ENCODE measurements around the gene ENO2. TPM values are rescaled to one million over a fixed set of nuclear protein-coding genes. Genes with fewer than 3 reads are reported as not detected.
A peak's percentile ranks its signal among the peaks of the same experiment; 100 is the strongest.

Gene ENO2
- total RNA-seq, 2 experiments from 2014 or later, result 85.6 to 103 TPM

- no peaks in the 10 kb centered on the region for H3K9me3 ChIP-seq (ENCODE audit: control insufficient read depth in 1 of 2, insufficient read depth in 1 of 2, low read length in 2 of 2)
- ATAC-seq (ENCODE audit: poor library complexity) (no peak), DNase-seq (no peak)
- peaks cover 67% of the 10 kb centered on the region for H3K36me3 ChIP-seq (ENCODE audit: insufficient read depth, low read length)
- peaks cover 94% of the 10 kb centered on the region for H3K4me1 ChIP-seq (ENCODE audit: insufficient read depth, low read length)
- Mint-ChIP-seq H3K9me3 (no peaks in the 10 kb centered on the region), H3K36me3 (ENCODE audit: low read depth) (peaks cover 91% of the 10 kb centered on the region), H3K4me1 (ENCODE audit: low read depth) (peaks cover 87% of the 10 kb centered on the region), H3K27me3 (no peaks in the 10 kb centered on the region), H3K27ac (peak overlapping the region; percentile 97), H3K4me3 (peak overlapping the region; percentile 100)
- intact Hi-C loops (cut with DNase I, micrococcal nuclease), result no loop called here
- H3K27me3 ChIP-seq (ENCODE audit: control insufficient read depth in 1 of 2, insufficient read depth in 2 of 2, low read length in 2 of 2), result no peaks in the 10 kb centered on the region
- TF ChIP-seq, protein P1, sequence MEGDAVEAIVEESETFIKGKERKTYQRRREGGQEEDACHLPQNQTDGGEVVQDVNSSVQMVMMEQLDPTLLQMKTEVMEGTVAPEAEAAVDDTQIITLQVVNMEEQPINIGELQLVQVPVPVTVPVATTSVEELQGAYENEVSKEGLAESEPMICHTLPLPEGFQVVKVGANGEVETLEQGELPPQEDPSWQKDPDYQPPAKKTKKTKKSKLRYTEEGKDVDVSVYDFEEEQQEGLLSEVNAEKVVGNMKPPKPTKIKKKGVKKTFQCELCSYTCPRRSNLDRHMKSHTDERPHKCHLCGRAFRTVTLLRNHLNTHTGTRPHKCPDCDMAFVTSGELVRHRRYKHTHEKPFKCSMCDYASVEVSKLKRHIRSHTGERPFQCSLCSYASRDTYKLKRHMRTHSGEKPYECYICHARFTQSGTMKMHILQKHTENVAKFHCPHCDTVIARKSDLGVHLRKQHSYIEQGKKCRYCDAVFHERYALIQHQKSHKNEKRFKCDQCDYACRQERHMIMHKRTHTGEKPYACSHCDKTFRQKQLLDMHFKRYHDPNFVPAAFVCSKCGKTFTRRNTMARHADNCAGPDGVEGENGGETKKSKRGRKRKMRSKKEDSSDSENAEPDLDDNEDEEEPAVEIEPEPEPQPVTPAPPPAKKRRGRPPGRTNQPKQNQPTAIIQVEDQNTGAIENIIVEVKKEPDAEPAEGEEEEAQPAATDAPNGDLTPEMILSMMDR (IDR thresholded peaks at IDR 0.05), result no peak
- peak overlapping the region; percentile 98 for H3K4me3 ChIP-seq (ENCODE audit: low read length)
- ChIA-PET CTCF (interaction anchor here (1.4 to 13.3 kb wide), 3 partner anchors 8 to 65 kb away, joined by 3 to 324 read pairs (median 4); partner anchors contain the start of genes C12orf57, PTPN6 and RNU7-1), POLR2A (interaction anchor here (1.6 to 16.4 kb wide), 3 partner anchors 8 to 9 kb away, joined by 5 to 963 read pairs (median 12); partner anchors contain the start of genes C12orf57, PTPN6 and RNU7-1)
- peak overlapping the region; percentile 80 to 96 for H3K27ac ChIP-seq (ENCODE audit: low read depth in 1 of 2, low read length in 2 of 2)
These were observed 41.0 kb downstream of the ENO2 start for GRCh38 chr12:6955108-6956020.

DNA sequence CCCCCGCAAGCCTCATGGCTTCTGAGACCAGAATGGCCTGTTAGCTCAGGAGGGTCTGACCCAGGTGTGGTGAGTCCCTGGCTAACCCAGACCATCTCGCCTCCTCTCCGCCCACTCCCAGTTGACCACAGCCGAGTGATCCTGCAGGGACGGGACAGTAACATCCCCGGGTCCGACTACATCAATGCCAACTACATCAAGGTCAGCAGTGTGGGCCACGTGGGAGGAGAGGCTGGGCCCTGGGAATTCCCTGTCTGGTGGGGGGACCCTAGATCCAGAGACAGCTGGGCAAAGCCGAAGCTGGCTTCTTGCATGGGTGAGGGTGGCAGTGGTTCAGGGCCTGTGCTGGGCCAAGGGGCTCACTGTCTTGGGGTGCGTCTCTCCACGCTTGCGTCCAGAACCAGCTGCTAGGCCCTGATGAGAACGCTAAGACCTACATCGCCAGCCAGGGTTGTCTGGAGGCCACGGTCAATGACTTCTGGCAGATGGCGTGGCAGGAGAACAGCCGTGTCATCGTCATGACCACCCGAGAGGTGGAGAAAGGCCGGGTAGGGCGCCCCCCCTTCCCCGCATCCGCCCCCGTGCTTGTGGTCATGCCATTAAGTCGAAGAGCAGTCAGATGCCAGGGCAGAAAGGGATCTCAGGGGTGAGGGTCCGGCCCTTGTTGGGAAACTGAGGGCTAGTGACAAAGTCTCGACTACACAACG lies 41.8 kb downstream of the ENO2 start:
- Mint-ChIP-seq H3K4me1 (ENCODE audit: low read depth) (peaks cover 87% of the 10 kb centered on the region), H3K36me3 (ENCODE audit: low read depth) (peaks cover 93% of the 10 kb centered on the region), H3K4me3 (peak overlapping the region; percentile 79), H3K27me3 (no peaks in the 10 kb centered on the region), H3K27ac (peak overlapping the region; percentile 97), H3K9me3 (no peaks in the 10 kb centered on the region)
- intact Hi-C loops (cut with DNase I, micrococcal nuclease), result no loop called here
- CTCF ChIA-PET, result interaction anchor here (0.6 to 13.3 kb wide), 2 partner anchors 8 to 10 kb away, joined by 3 to 324 read pairs; partner anchors contain the start of genes C12orf57, PTPN6 and RNU7-1
- Histone ChIP-seq H3K9me3 (ENCODE audit: control insufficient read depth in 1 of 2, insufficient read depth in 1 of 2, low read length in 2 of 2) (no peaks in the 10 kb centered on the region), H3K4me1 (ENCODE audit: insufficient read depth, low read length) (peaks cover 94% of the 10 kb centered on the region), H3K4me3 (ENCODE audit: low read length) (peak overlapping the region; percentile 3), H3K27me3 (ENCODE audit: control insufficient read depth in 1 of 2, insufficient read depth in 2 of 2, low read length in 2 of 2) (no peaks in the 10 kb centered on the region), H3K27ac (ENCODE audit: low read depth in 1 of 2, low read length in 2 of 2) (peak overlapping the region; percentile 80 to 96), H3K36me3 (ENCODE audit: insufficient read depth, low read length) (peaks cover 73% of the 10 kb centered on the region)
- ATAC-seq (ENCODE audit: poor library complexity), result no peak
- DNase-seq, result peak in 2 of 14 experiments; percentile 52 to 70
- TF ChIP-seq, protein P1 (IDR thresholded peaks at IDR 0.05), result no peak
- POLR2A ChIA-PET, result interaction anchor here (1.6 to 16.4 kb wide), 3 partner anchors 9 to 19 kb away, joined by 12 to 963 read pairs (median 89); partner anchors contain the start of genes C12orf57, PTPN6 and RNU7-1

DNA sequence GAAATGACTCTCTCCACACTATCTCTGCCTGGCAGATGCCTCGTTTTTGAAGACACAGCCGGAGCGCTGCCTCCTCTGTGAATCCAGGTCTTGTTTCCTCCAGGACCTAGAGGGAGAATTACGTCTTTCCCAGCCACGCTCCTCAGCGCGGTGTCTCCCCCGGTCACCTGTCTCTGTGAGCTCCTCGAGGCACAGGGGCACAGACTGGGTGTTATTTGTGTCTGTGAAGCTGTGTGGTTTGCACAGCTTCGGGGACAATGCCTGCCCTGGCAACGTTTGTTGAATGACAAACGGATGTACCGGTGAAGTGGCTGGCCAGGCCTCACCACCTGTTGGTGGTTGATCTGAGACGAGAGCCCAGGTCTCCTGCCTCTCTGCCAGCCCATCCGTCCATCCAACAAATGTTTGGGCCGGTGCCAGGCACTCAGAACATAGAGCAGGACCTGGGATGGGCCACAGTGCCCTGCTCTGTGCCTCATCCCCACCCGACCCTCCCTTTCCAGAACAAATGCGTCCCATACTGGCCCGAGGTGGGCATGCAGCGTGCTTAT lies 42.8 kb downstream of the ENO2 start:
- Histone ChIP-seq H3K27ac (ENCODE audit: low read depth in 1 of 2, low read length in 2 of 2) (peak overlapping the region; percentile 90 to 96), H3K27me3 (ENCODE audit: control insufficient read depth in 1 of 2, insufficient read depth in 2 of 2, low read length in 2 of 2) (no peaks in the 10 kb centered on the region), H3K4me3 (ENCODE audit: low read length) (no peak overlapping the region), H3K36me3 (ENCODE audit: insufficient read depth, low read length) (peaks cover 72% of the 10 kb centered on the region), H3K9me3 (ENCODE audit: control insufficient read depth in 1 of 2, insufficient read depth in 1 of 2, low read length in 2 of 2) (no peaks in the 10 kb centered on the region), H3K4me1 (ENCODE audit: insufficient read depth, low read length) (peaks cover 100% of the 10 kb centered on the region)
- DNase-seq, result peak in 5 of 14 experiments; percentile 38 to 70 (median 55)
- ChIA-PET POLR2A (interaction anchor here (3.5 to 16.4 kb wide), 3 partner anchors 10 to 85 kb away, joined by 17 to 963 read pairs (median 89); partner anchors contain the start of genes C12orf57, PTPN6, RNU7-1 and SPSB2), CTCF (interaction anchor here (0.6 to 13.3 kb wide), 2 partner anchors 9 kb away, joined by 3 to 324 read pairs; partner anchors contain the start of genes C12orf57, PTPN6 and RNU7-1)
- TF ChIP-seq, protein P1 (IDR thresholded peaks at IDR 0.05), result no peak
- Mint-ChIP-seq H3K9me3 (no peaks in the 10 kb centered on the region), H3K27me3 (no peaks in the 10 kb centered on the region), H3K4me3 (peak overlapping the region; percentile 79), H3K4me1 (ENCODE audit: low read depth) (peaks cover 93% of the 10 kb centered on the region), H3K36me3 (ENCODE audit: low read depth) (peaks cover 96% of the 10 kb centered on the region), H3K27ac (peak overlapping the region; percentile 97)
- no peak for ATAC-seq (ENCODE audit: poor library complexity)
- intact Hi-C loops (cut with DNase I, micrococcal nuclease), result no loop called here
